Left colon (tissue), 2 donors: ENCODE results near the gene LGSN. TPM values are rescaled to one million over a fixed set of nuclear protein-coding genes. Genes with fewer than 3 reads are reported as not detected.
"Not testable (repeated sequence)": the region's sequence is repeated elsewhere in the genome, so short reads cannot be mapped to it uniquely, and the experiment has no call there.

Experiments used
- ATAC-seq: fragments of 200-7000 bp; cut with Tn5 transposase; one replicate; pipeline ENCODE4 v1.9.1; 2020; ENCODE audit warnings: mild to moderate bottlenecking, moderate library complexity
- DNase-seq, 2 donors: peaks; one replicate each; pipeline ENCODE4 v3.0.0-alpha.2; 2020
- intact Hi-C, 2 donors: fragments of 100-400 bp; cut with DNase I in 1 of 2; cut with micrococcal nuclease in 1 of 2; formaldehyde crosslinking; loops; one replicate each; pipeline versions ENCODE4 v1.11.2 to v1.14.0; 2022; cut with DNase I, micrococcal nuclease
- long read RNA-seq: library from polyadenylated mRNA; unstranded; transcript quantifications from one replicate; pipeline ENCODE4 v2.0.0, GENCODE V29; 2021
- total RNA-seq, 2 donors: library from RNA; stranded (reverse); fragmentation: NEBNext Ultra II Directional; extraction: Animal tissue kit (Norgen Biotek cat#: 25700); gene quantifications; one replicate each; pipeline ENCODE4 v1.2.1, GENCODE V29; 2021
- donor health status: DM: no; HTN: no; CAD: no.
- donor health status: DM: yes; HTN: yes; CAD: no.

The LGSN gene
- under 1 TPM; 0.06 to 0.08 TPM for total RNA-seq
- long read RNA-seq = 0 reads

GRCh38 chr6:63319939-63320338 lies at the start of gene LGSN:
LGSN (minus strand) TSS chr6:63319983; CDS start chr6:63319943, 40 bp downstream.
- ATAC-seq = no peak
- DNase-seq = no peak
- intact Hi-C loops = no loop called here

GRCh38 chr6:63368347-63368746 lies 48.6 kb upstream of the LGSN start:
- ATAC-seq (no peak), DNase-seq (no peak)
- intact Hi-C loops = no loop called here

- DNase-seq, intact Hi-C loops, ATAC-seq: not testable (repeated sequence)
Observed at GRCh38 chr6:63362500-63363120, 42.8 kb upstream of the LGSN start.

GRCh38 chr6:63357384-63357783 lies 37.6 kb upstream of the LGSN start:
- intact Hi-C loops = loop anchor here in 1 of 2 donors (10.0 kb wide), 1 partner anchor 217 kb away; the partner anchor contains the start of genes LOC128125822 and PTP4A1
- ATAC-seq, DNase-seq: not testable (repeated sequence)

GRCh38 chr6:63355632-63356031 lies 35.8 kb upstream of the LGSN start:
- intact Hi-C loops = loop anchor here in 1 of 2 donors (10.0 kb wide), 1 partner anchor 219 kb away; the partner anchor contains the start of genes LOC128125822 and PTP4A1
- ATAC-seq = no peak
- no peak for DNase-seq

- intact Hi-C loops = loop anchor here in 1 of 2 donors (5.0 to 10.0 kb wide), 2 partner anchors 222 to 409 kb away; partner anchors contain the start of genes LOC128125822 and PTP4A1
- DNase-seq (no peak), ATAC-seq (no peak)
Observed at GRCh38 chr6:63353286-63353630, 33.5 kb upstream of the LGSN start.

GRCh38 chr6:63352544-63353285 lies 32.9 kb upstream of the LGSN start:
- DNase-seq (peak in 1 of 2 donors; percentile 17), ATAC-seq (peak; percentile 87)
- intact Hi-C loops = loop anchor here in 1 of 2 donors (5.0 to 10.0 kb wide), 2 partner anchors 222 to 410 kb away; partner anchors contain the start of genes LOC128125822 and PTP4A1

- intact Hi-C loops = loop anchor here in 1 of 2 donors (5.0 to 10.0 kb wide), 2 partner anchors 223 to 410 kb away; partner anchors contain the start of genes LOC128125822 and PTP4A1
- ATAC-seq = peak; percentile 68
- peak in 1 of 2 donors; percentile 9 for DNase-seq
Observed at GRCh38 chr6:63352069-63352543, 32.3 kb upstream of the LGSN start.

- no peak for DNase-seq
- ATAC-seq = peak; percentile 31
- intact Hi-C loops = no loop called here
Observed at GRCh38 chr6:63349401-63349800, 29.6 kb upstream of the LGSN start.

- intact Hi-C loops = no loop called here
- DNase-seq (no peak), ATAC-seq (no peak)
Observed at GRCh38 chr6:63348836-63349235, 29.1 kb upstream of the LGSN start.

- DNase-seq (no peak), ATAC-seq (no peak)
- intact Hi-C loops = no loop called here
Observed at GRCh38 chr6:63347599-63347998, 27.8 kb upstream of the LGSN start.

GRCh38 chr6:63346217-63346835 lies 26.5 kb upstream of the LGSN start:
- DNase-seq (no peak), ATAC-seq (no peak)
- intact Hi-C loops = no loop called here

- intact Hi-C loops = no loop called here
- ATAC-seq = no peak
- no peak for DNase-seq
Observed at GRCh38 chr6:63340351-63340750, 20.6 kb upstream of the LGSN start.

- DNase-seq, intact Hi-C loops, ATAC-seq: not testable (repeated sequence)
Observed at GRCh38 chr6:63334652-63335051, 14.9 kb upstream of the LGSN start.

GRCh38 chr6:63333440-63333839 lies 13.7 kb upstream of the LGSN start:
- ATAC-seq = no peak
- intact Hi-C loops = no loop called here
- no peak for DNase-seq

- ATAC-seq, intact Hi-C loops, DNase-seq: not testable (repeated sequence)
Observed at GRCh38 chr6:63326630-63327029, 6.8 kb upstream of the LGSN start.

GRCh38 chr6:63322981-63323380 lies 3.2 kb upstream of the LGSN start:
- ATAC-seq (no peak), DNase-seq (no peak)
- intact Hi-C loops = no loop called here

GRCh38 chr6:63321821-63322220 lies 2.0 kb upstream of the LGSN start:
- intact Hi-C loops = no loop called here
- no peak for DNase-seq
- ATAC-seq = no peak

- DNase-seq (no peak), ATAC-seq (no peak)
- intact Hi-C loops = no loop called here
Observed at GRCh38 chr6:63317641-63318040, 2.1 kb downstream of the LGSN start.
